SK-N-SH treated with all-trans-retinoic acid at 6 μM for 48 hours (cell line): ENCODE data around the gene C3orf22.
"Not testable (repeated sequence)": the region's sequence is repeated elsewhere in the genome, so short reads cannot be mapped to it uniquely, and the experiment has no call there.

Source experiments
- ATAC-seq: fragments of 200-7000 bp; cut with Tn5 transposase; 3 replicates; pipeline ENCODE4 v1.9.1; 2020; ENCODE audit warnings: mild to moderate bottlenecking, moderate library complexity
- ARNTL ChIP-seq: fragments of 450-650 bp; formaldehyde crosslinking; IDR thresholded peaks from 2 replicates; pipeline ENCODE4 v1.5.0; 2020; ENCODE audit warnings: low read depth, mild to moderate bottlenecking, moderate library complexity, borderline replicate concordance
- BACH2 ChIP-seq: fragments of 250-450 bp; sonication (Bioruptor Pico); IDR thresholded peaks from 2 replicates; pipeline ENCODE4 v1.9.0; 2021; ENCODE audit warnings: mild to moderate bottlenecking, borderline replicate concordance
- CREB5 ChIP-seq: fragments of 250-450 bp; sonication (Bioruptor Pico); IDR thresholded peaks from 2 replicates; pipeline ENCODE4 v1.5.1; 2020; ENCODE audit warnings: low read depth, mild to moderate bottlenecking, moderate library complexity
- CSDC2 ChIP-seq: fragments of 250-450 bp; sonication (Bioruptor Pico); IDR thresholded peaks from 2 replicates; pipeline ENCODE4 v1.5.0; 2020; ENCODE audit warnings: mild to moderate bottlenecking, moderate library complexity
- CSRNP3 ChIP-seq: fragments of 250-450 bp; sonication (Bioruptor Pico); IDR thresholded peaks from 2 replicates; pipeline ENCODE4 v1.5.1; 2021; ENCODE audit warnings: mild to moderate bottlenecking, moderate library complexity
- ESRRG ChIP-seq: fragments of 250-450 bp; sonication (Bioruptor Pico); IDR thresholded peaks from 2 replicates; pipeline ENCODE4 v1.6.1; 2021; ENCODE audit warnings: mild to moderate bottlenecking
- GLIS3 ChIP-seq: fragments of 250-450 bp; sonication (Bioruptor Pico); IDR thresholded peaks from 2 replicates; pipeline ENCODE4 v1.5.0; 2020; ENCODE audit warnings: mild to moderate bottlenecking, moderate library complexity
- ISL1 ChIP-seq: fragments of 250-450 bp; sonication (Bioruptor Pico); IDR thresholded peaks from 2 replicates; pipeline ENCODE4 v2.1.2; 2022; ENCODE audit warnings: mild to moderate bottlenecking, moderate library complexity
- OSR1 ChIP-seq: fragments of 250-450 bp; sonication (Bioruptor Pico); IDR thresholded peaks from 2 replicates; pipeline ENCODE4 v1.8.0; 2022; ENCODE audit warnings: moderate library complexity, mild to moderate bottlenecking, inconsistent platforms
- PATZ1 ChIP-seq: fragments of 250-450 bp; sonication (Bioruptor Pico); IDR thresholded peaks from 2 replicates; pipeline ENCODE4 v1.8.0; 2020; ENCODE audit warnings: mild to moderate bottlenecking, moderate library complexity, borderline replicate concordance
- POU6F1 ChIP-seq: fragments of 250-450 bp; sonication (Bioruptor Pico); IDR thresholded peaks from 2 replicates; pipeline ENCODE4 v1.8.0; 2021; ENCODE audit warnings: low read depth, mild to moderate bottlenecking, moderate library complexity, borderline replicate concordance
- PPARA ChIP-seq: fragments of 250-450 bp; sonication (Bioruptor Pico); IDR thresholded peaks from 2 replicates; pipeline ENCODE4 v1.5.0; 2020; ENCODE audit warnings: mild to moderate bottlenecking, borderline replicate concordance
- RARB ChIP-seq: fragments of 250-450 bp; sonication (Bioruptor Pico); IDR thresholded peaks from 2 replicates; pipeline ENCODE4 v1.8.0; 2021; ENCODE audit warnings: mild to moderate bottlenecking, moderate library complexity
- SNAI2 ChIP-seq: fragments of 250-450 bp; sonication (Bioruptor Pico); IDR thresholded peaks from 2 replicates; pipeline ENCODE4 v1.5.0; 2020; ENCODE audit warnings: mild to moderate bottlenecking, moderate library complexity
- TCF4 ChIP-seq: fragments of 250-450 bp; sonication (Bioruptor Pico); IDR thresholded peaks from 2 replicates; pipeline ENCODE4 v1.8.0; 2021; ENCODE audit warnings: mild to moderate bottlenecking, moderate library complexity, borderline replicate concordance
- ZC3H10 ChIP-seq: fragments of 250-450 bp; sonication (Bioruptor Pico); IDR thresholded peaks from 2 replicates; pipeline ENCODE4 v1.5.1; 2021; ENCODE audit warnings: mild to moderate bottlenecking, moderate library complexity
- ZFP3 ChIP-seq: fragments of 250-450 bp; sonication (Bioruptor Pico); IDR thresholded peaks from 2 replicates; pipeline ENCODE4 v1.5.0; 2020; ENCODE audit warnings: mild to moderate bottlenecking, moderate library complexity
- ZFP30 ChIP-seq: fragments of 450-650 bp; formaldehyde crosslinking; IDR thresholded peaks from 2 replicates; pipeline ENCODE4 v1.5.0; 2022; ENCODE audit warnings: mild to moderate bottlenecking, moderate library complexity
- ZNF565 ChIP-seq: fragments of 450-650 bp; formaldehyde crosslinking; conservative IDR thresholded peaks from 2 replicates; pipeline ENCODE4 v1.5.0; 2020; ENCODE audit warnings: low read depth, mild to moderate bottlenecking, moderate library complexity
- ZNF70 ChIP-seq: fragments of 450-650 bp; formaldehyde crosslinking; IDR thresholded peaks from 2 replicates; pipeline ENCODE4 v1.5.0; 2020; ENCODE audit warnings: mild to moderate bottlenecking, moderate library complexity
- ZNF8 ChIP-seq: fragments of 450-650 bp; formaldehyde crosslinking; IDR thresholded peaks from 2 replicates; pipeline ENCODE4 v1.5.0; 2020; ENCODE audit warnings: mild to moderate bottlenecking, moderate library complexity

Gene C3orf22

GRCh38 chr3:126536126-126536525 lies 22.6 kb downstream of the C3orf22 start:
- no peak for TF ChIP-seq CREB5
- no peak for TF ChIP-seq RARB
- no peak for TF ChIP-seq BACH2 (CRISPR knock-in tag)
- TF ChIP-seq POU6F1, result no peak
- TF ChIP-seq GLIS3 (CRISPR knock-in tag), result no peak
- no peak for TF ChIP-seq CSRNP3 (CRISPR knock-in tag)
- no peak for TF ChIP-seq CSDC2 (CRISPR knock-in tag)
- TF ChIP-seq ZNF70 (CRISPR knock-in tag), result no peak
- no peak for TF ChIP-seq ISL1 (CRISPR knock-in tag)
- TF ChIP-seq ARNTL (CRISPR knock-in tag), result no peak
- TF ChIP-seq SNAI2 (CRISPR knock-in tag), result no peak
- ATAC-seq, result no peak

GRCh38 chr3:126535636-126536035 lies 23.1 kb downstream of the C3orf22 start:
- TF ChIP-seq ZNF8 (CRISPR knock-in tag) (no peak), PATZ1 (CRISPR knock-in tag) (no peak), ZFP30 (no peak), ISL1 (CRISPR knock-in tag) (no peak)
- ATAC-seq, result no peak

GRCh38 chr3:126534716-126535115 lies 24.0 kb downstream of the C3orf22 start:
- ATAC-seq, result not testable (repeated sequence)

GRCh38 chr3:126533506-126533905 lies 25.2 kb downstream of the C3orf22 start:
- ATAC-seq, result no peak
- no peak for TF ChIP-seq ARNTL (CRISPR knock-in tag)
- no peak for TF ChIP-seq RARB
- no peak for TF ChIP-seq PATZ1 (CRISPR knock-in tag)
- no peak for TF ChIP-seq ESRRG (CRISPR knock-in tag)
- no peak for TF ChIP-seq ISL1 (CRISPR knock-in tag)
- TF ChIP-seq ZNF565 (CRISPR knock-in tag), result no peak
- TF ChIP-seq SNAI2 (CRISPR knock-in tag), result no peak

GRCh38 chr3:126531051-126531330 lies 27.7 kb downstream of the C3orf22 start:
- no peak for TF ChIP-seq ZFP3 (CRISPR knock-in tag)
- TF ChIP-seq CSRNP3 (CRISPR knock-in tag), result no peak
- TF ChIP-seq POU6F1, result no peak
- no peak for TF ChIP-seq SNAI2 (CRISPR knock-in tag)
- no peak for TF ChIP-seq BACH2 (CRISPR knock-in tag)
- no peak for TF ChIP-seq OSR1 (CRISPR knock-in tag)
- no peak for TF ChIP-seq TCF4 (CRISPR knock-in tag)
- no peak for TF ChIP-seq GLIS3 (CRISPR knock-in tag)
- TF ChIP-seq ZNF565 (CRISPR knock-in tag), result no peak
- TF ChIP-seq ISL1 (CRISPR knock-in tag), result no peak
- no peak for TF ChIP-seq ZC3H10 (CRISPR knock-in tag)
- TF ChIP-seq PPARA (CRISPR knock-in tag), result no peak
- ATAC-seq, result no peak
